DMS153 treated with DMSO at 0.1 percent for 48 hours (cell line): Measurements from ENCODE around the gene ZC3HAV1L.
"Not testable (repeated sequence)": the region's sequence is repeated elsewhere in the genome, so short reads cannot be mapped to it uniquely, and the experiment has no call there.

Experiments used
- DNase-seq: peaks from one replicate; lab custom pipeline; 2025; ENCODE audit not compliant: unreplicated experiment; lab: John Stamatoyannopoulos, UW

Gene ZC3HAV1L

GRCh38 chr7:139022286-139022685, 13.6 kb downstream of the ZC3HAV1L start:
- no peak for DNase-seq

DNA sequence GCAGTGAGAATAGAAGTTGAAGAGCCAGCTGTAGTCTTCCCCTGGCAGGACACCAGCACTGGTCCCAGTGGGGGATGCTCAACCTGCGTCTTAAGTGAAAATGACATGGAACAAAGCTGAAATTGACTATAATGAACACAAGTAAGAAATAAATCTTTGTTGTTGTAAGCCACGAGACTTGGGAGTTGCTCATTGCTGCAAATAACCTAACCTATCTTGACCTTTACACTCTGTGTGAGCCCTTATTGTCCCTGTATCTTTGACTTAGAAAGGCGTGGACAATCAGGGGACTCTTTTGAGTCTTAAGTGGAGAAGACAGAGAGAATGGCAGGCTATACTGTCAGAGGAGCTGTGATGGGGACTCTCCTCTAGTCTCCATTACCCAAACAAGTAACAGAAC, 16.9 kb downstream of the ZC3HAV1L start:
- DNase-seq, result no peak

- peak; percentile 32 for DNase-seq
Measured at GRCh38 chr7:139016931-139017511, 18.8 kb downstream of the ZC3HAV1L start.

DNA sequence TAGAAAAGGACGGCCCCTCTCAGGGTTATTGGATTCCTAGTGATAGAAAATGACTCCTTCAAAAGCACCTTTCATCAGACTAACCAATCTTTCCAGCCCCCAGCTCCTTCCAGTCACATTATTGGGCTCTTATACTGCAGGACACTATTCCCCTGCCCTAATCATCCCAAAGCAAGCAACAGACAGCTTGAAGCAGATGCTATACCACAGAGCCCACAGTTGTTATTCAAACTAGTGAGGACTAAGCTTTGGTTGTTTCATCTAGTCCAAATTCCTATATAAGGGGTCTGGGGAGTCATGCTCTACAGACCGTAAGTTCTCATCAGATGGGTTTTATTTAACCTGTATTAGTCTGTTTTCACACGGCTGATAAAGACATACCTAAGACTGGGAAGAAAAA, 24.5 kb downstream of the ZC3HAV1L start:
- DNase-seq, result no peak

GRCh38 chr7:139004321-139005090, 31.3 kb downstream of the ZC3HAV1L start:
- no peak for DNase-seq

GRCh38 chr7:138999414-138999813, 36.4 kb downstream of the ZC3HAV1L start:
- no peak for DNase-seq

DNA sequence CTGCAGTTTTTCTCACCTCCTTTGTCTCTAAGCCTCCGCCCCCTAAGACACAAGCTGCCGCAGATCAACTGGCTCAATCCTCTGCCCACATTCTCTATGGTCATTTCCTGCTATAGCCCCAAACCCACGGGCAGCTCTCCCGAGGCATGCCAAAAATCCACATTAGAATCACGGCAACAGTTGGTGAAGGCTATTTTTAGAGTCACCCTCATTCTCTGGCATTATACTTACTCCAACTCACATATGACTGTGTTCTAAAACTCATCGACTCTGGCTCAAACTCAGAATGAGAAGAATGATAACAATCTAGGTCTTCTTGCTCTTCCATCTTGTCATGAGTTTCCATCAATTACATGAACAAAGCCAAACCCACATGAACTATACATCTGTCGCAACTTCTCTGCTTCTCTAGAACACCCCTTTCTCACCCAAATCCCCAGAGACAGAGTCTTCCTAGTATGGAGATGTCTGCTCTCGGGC, 43.8 kb downstream of the ZC3HAV1L start:
- no peak for DNase-seq

GRCh38 chr7:138987686-138988085, 48.2 kb downstream of the ZC3HAV1L start:
- no peak for DNase-seq

GRCh38 chr7:138982204-138982623, 53.6 kb downstream of the ZC3HAV1L start:
- DNase-seq, result no peak

- peak; percentile 16 for DNase-seq
Measured at GRCh38 chr7:138981332-138982203, 54.3 kb downstream of the ZC3HAV1L start, which contains the start of gene KIAA1549. Gene KIAA1549, minus strand, starts transcription at chr7:138981389. Its CDS starts 120 bp downstream, at chr7:138981269.

- DNase-seq, result no peak
Measured at GRCh38 chr7:138980563-138981291, 55.1 kb downstream of the ZC3HAV1L start.

- DNase-seq, result peak; percentile 12
Measured at GRCh38 chr7:138979988-138980562, 55.8 kb downstream of the ZC3HAV1L start.

DNA sequence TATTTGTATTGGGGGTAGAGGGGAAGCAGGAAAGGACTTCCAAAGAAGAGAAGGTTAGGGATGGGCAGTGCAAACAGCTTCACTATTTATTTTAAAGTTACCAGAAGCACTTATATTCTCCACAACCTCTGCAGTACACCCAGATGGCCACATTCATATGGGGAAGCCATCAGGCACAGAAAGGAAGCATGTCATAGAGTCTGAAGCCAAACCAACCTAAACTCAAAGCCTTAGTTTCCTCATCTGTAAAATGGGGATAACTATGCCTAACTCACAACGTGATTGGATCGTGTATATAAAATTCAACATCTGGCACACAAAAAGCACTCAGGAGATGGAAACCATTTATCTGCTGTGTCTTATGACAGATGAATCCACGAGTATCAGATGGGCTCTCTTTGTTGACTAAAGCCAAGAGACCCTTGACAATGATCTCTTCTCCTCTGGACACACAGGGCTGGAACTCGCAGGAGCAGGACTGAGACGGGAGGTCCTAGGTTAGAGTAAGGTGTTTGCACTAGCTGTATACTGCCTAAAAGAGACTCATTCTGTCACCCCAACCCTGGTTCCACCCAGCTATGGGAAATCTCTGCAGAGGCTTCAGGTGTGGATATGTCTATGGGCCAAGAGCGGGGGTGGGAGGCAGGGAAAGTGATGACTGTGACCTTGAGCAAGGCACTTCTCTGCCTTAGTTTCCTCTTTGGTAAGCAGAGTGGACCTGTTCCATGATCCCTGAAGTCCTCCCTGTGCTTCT, 56.4 kb downstream of the ZC3HAV1L start:
- DNase-seq, result no peak

- no peak for DNase-seq
Measured at GRCh38 chr7:138978541-138979184, 57.2 kb downstream of the ZC3HAV1L start.

DNA sequence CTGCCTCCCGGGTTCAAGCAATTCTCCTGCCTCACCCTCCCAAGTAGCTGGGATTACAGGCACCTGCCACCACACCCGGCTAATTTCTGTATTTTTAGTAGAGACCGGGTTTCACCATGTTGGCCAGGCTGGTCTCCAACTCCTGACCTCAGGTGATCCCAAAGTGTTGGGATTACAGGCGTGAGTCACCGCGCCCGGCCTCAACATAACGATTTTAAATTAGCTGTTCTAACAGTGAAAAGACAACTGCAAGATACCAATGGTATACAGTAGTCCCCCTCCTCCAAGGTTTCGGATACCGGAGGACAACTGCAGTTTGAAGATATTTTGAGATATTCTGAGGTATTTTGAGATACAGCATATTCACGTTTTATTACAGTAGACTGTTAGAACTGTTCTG, 59.7 kb downstream of the ZC3HAV1L start:
- not testable (repeated sequence) for DNase-seq
